Mucosa of rectum (tissue), 2 donors: ENCODE measurements around the gene KIAA0753.

Source experiments
- H3K27ac ChIP-seq, 2 donors: one replicate each; pipeline ENCODE4 v1.7.0; 2013; ENCODE audit warnings: inconsistent platforms in 2 of 2, low read depth in 2 of 2, low read length in 2 of 2
- H3K27me3 ChIP-seq, 2 donors: one replicate each; pipeline ENCODE4 v1.7.0; 2013; ENCODE audit warnings: low read length in 2 of 2; ENCODE audit not compliant: control insufficient read depth in 2 of 2, insufficient read depth in 2 of 2
- H3K36me3 ChIP-seq, 2 donors: one replicate each; pipeline ENCODE4 v1.7.0; 2013; ENCODE audit warnings: low read length in 2 of 2; ENCODE audit not compliant: control insufficient read depth in 2 of 2, insufficient read depth in 2 of 2
- H3K4me1 ChIP-seq, 2 donors: one replicate each; pipeline ENCODE4 v1.7.0; 2013; ENCODE audit warnings: low read length in 2 of 2, mild to moderate bottlenecking in 1 of 2; ENCODE audit not compliant: control insufficient read depth in 2 of 2, insufficient read depth in 2 of 2
- H3K4me3 ChIP-seq, 2 donors: one replicate each; pipeline ENCODE4 v1.7.0; 2013; ENCODE audit warnings: low read length in 2 of 2
- H3K9ac ChIP-seq, 2 donors: one replicate each; pipeline ENCODE4 v1.7.0; 2013; ENCODE audit warnings: low read length in 2 of 2, low read depth in 1 of 2, mild to moderate bottlenecking in 1 of 2
- H3K9me3 ChIP-seq, 2 donors: one replicate each; pipeline ENCODE4 v1.7.0; 2013; ENCODE audit warnings: low read length in 2 of 2; ENCODE audit not compliant: control insufficient read depth in 2 of 2
- donor health status: healthy.
- donor health status: Normal muscosa, but diverticular disease.

Gene KIAA0753

GRCh38 chr17:6589266-6589946, 51.1 kb downstream of the KIAA0753 start:
- H3K36me3 ChIP-seq = peaks cover 50 to 51% of the 10 kb centered on the region in 2 donors

GRCh38 chr17:6588165-6588564, 52.3 kb downstream of the KIAA0753 start:
- H3K27ac ChIP-seq = no peak overlapping the region
- peaks cover 44 to 54% of the 10 kb centered on the region in 2 donors for H3K36me3 ChIP-seq
- H3K4me1 ChIP-seq = peaks cover 6 to 10% of the 10 kb centered on the region in 2 donors
- H3K9me3 ChIP-seq = no peaks in the 10 kb centered on the region
- H3K9ac ChIP-seq = no peak overlapping the region
- H3K4me3 ChIP-seq = no peak overlapping the region
- no peaks in the 10 kb centered on the region for H3K27me3 ChIP-seq

More at GRCh38 chr17:6589266-6589946, 51.1 kb downstream of the KIAA0753 start:
- Histone ChIP-seq H3K4me3 (no peak overlapping the region), H3K9ac (no peak overlapping the region), H3K27ac (no peak overlapping the region), H3K27me3 (no peaks in the 10 kb centered on the region), H3K9me3 (no peaks in the 10 kb centered on the region), H3K4me1 (peaks cover 6 to 10% of the 10 kb centered on the region in 2 donors)

- Histone ChIP-seq H3K4me1 (peaks cover 2 to 7% of the 10 kb centered on the region in 2 donors), H3K27me3 (no peaks in the 10 kb centered on the region), H3K4me3 (no peak overlapping the region), H3K36me3 (peaks cover 44 to 55% of the 10 kb centered on the region in 2 donors), H3K9me3 (no peaks in the 10 kb centered on the region), H3K27ac (no peak overlapping the region), H3K9ac (no peak overlapping the region)
Observed at GRCh38 chr17:6587310-6587709, 53.2 kb downstream of the KIAA0753 start.

- Histone ChIP-seq H3K27ac (no peak overlapping the region), H3K36me3 (peaks cover 27 to 36% of the 10 kb centered on the region in 2 donors), H3K27me3 (no peaks in the 10 kb centered on the region), H3K9me3 (no peaks in the 10 kb centered on the region), H3K4me3 (no peak overlapping the region), H3K9ac (no peak overlapping the region), H3K4me1 (no peaks in the 10 kb centered on the region)
Observed at GRCh38 chr17:6583411-6583810, 57.1 kb downstream of the KIAA0753 start.

GRCh38 chr17:6580625-6581024, 59.9 kb downstream of the KIAA0753 start:
- Histone ChIP-seq H3K36me3 (peaks cover 16 to 18% of the 10 kb centered on the region in 2 donors), H3K4me3 (no peak overlapping the region), H3K4me1 (peaks cover 0 to 6% of the 10 kb centered on the region in 2 donors), H3K27ac (no peak overlapping the region), H3K9ac (no peak overlapping the region), H3K9me3 (no peaks in the 10 kb centered on the region), H3K27me3 (no peaks in the 10 kb centered on the region)

GRCh38 chr17:6578491-6578890, 62.0 kb downstream of the KIAA0753 start:
- H3K4me3 ChIP-seq = no peak overlapping the region
- peaks cover 9 to 12% of the 10 kb centered on the region in 2 donors for H3K36me3 ChIP-seq
- no peak overlapping the region for H3K27ac ChIP-seq
- H3K9ac ChIP-seq = no peak overlapping the region
- H3K27me3 ChIP-seq = no peaks in the 10 kb centered on the region
- H3K9me3 ChIP-seq = no peaks in the 10 kb centered on the region
- peaks cover 0 to 13% of the 10 kb centered on the region in 2 donors for H3K4me1 ChIP-seq

- Histone ChIP-seq H3K4me1 (peaks cover 0 to 13% of the 10 kb centered on the region in 2 donors), H3K27ac (no peak overlapping the region), H3K27me3 (no peaks in the 10 kb centered on the region), H3K4me3 (no peak overlapping the region), H3K9ac (no peak overlapping the region), H3K36me3 (peaks cover 8 to 12% of the 10 kb centered on the region in 2 donors), H3K9me3 (no peaks in the 10 kb centered on the region)
Observed at GRCh38 chr17:6577686-6578263, 62.7 kb downstream of the KIAA0753 start.

- no peaks in the 10 kb centered on the region for H3K9me3 ChIP-seq
- H3K27ac ChIP-seq = no peak overlapping the region
- no peak overlapping the region for H3K9ac ChIP-seq
- peaks cover 1 to 10% of the 10 kb centered on the region in 2 donors for H3K36me3 ChIP-seq
- no peaks in the 10 kb centered on the region for H3K27me3 ChIP-seq
- peaks cover 0 to 13% of the 10 kb centered on the region in 2 donors for H3K4me1 ChIP-seq
- H3K4me3 ChIP-seq = no peak overlapping the region
Observed at GRCh38 chr17:6576038-6576785, 64.3 kb downstream of the KIAA0753 start.

- Histone ChIP-seq H3K4me1 (peaks cover 0 to 13% of the 10 kb centered on the region in 2 donors), H3K27me3 (no peaks in the 10 kb centered on the region), H3K27ac (no peak overlapping the region), H3K9me3 (no peaks in the 10 kb centered on the region), H3K9ac (no peak overlapping the region), H3K36me3 (peaks cover 0 to 10% of the 10 kb centered on the region in 2 donors), H3K4me3 (no peak overlapping the region)
Observed at GRCh38 chr17:6575596-6575988, 64.9 kb downstream of the KIAA0753 start.
